Measurements from ENCODE around the gene BMAL1. TPM values are rescaled to one million over a fixed set of nuclear protein-coding genes. Genes with fewer than 3 reads are reported as not detected.

BMAL1 gene
- total RNA-seq, 1 donor from 2014 or later, result 26.5 TPM

- TF ChIP-seq EZH2phosphoT487 (IDR thresholded peaks at IDR 0.05) (no peak), CTCF (IDR thresholded peaks at IDR 0.05) (no peak), EZH2 (IDR thresholded peaks at IDR 0.05) (no peak)
- H3K36me3 Mint-ChIP-seq, result no peaks in the 10 kb centered on the region
- Histone ChIP-seq H3K9me3 (ENCODE audit: low read depth) (no peaks in the 10 kb centered on the region), H4K20me1 (ENCODE audit: low read depth) (no peaks in the 10 kb centered on the region), H3K4me1 (no peaks in the 10 kb centered on the region), H3K4me2 (no peak overlapping the region), H2AFZ (replicated peaks) (no peak overlapping the region), H3K27ac (no peak overlapping the region), H3F3A (ENCODE audit: low read depth) (no peaks in the 10 kb centered on the region), H3K27me3 (no peaks in the 10 kb centered on the region), H3K79me2 (ENCODE audit: low read depth) (no peaks in the 10 kb centered on the region), H3K36me3 (no peaks in the 10 kb centered on the region), H3K4me3 (no peak overlapping the region), H3K9ac (no peak overlapping the region)
- no peak overlapping the region for H3K27ac Mint-ChIP-seq
- peaks cover 15% of the 10 kb centered on the region for H3K4me1 Mint-ChIP-seq
- no peaks in the 10 kb centered on the region for H3K9me3 Mint-ChIP-seq
- H3K4me3 Mint-ChIP-seq, result no peak overlapping the region
- no peaks in the 10 kb centered on the region for H3K27me3 Mint-ChIP-seq (ENCODE audit: insufficient read depth, low read depth)
- DNase-seq (ENCODE audit: low spot score), result no peak
These were observed 14.2 kb downstream of the BMAL1 start for GRCh38 chr11:13291800-13292199.

GRCh38 chr11:13292970-13293369, 15.4 kb downstream of the BMAL1 start:
- no peaks in the 10 kb centered on the region for H3K79me2 ChIP-seq (ENCODE audit: low read depth)
- TF ChIP-seq CTCF (IDR thresholded peaks at IDR 0.05), result no peak
- TF ChIP-seq EZH2 (IDR thresholded peaks at IDR 0.05), result no peak
- TF ChIP-seq EZH2phosphoT487 (IDR thresholded peaks at IDR 0.05), result no peak
- no peak for DNase-seq (ENCODE audit: low spot score)
- no peaks in the 10 kb centered on the region for H3K9me3 ChIP-seq (ENCODE audit: low read depth)
- Mint-ChIP-seq H3K4me1 (peaks cover 15% of the 10 kb centered on the region), H3K36me3 (no peaks in the 10 kb centered on the region), H3K4me3 (no peak overlapping the region), H3K27ac (no peak overlapping the region), H3K9me3 (no peaks in the 10 kb centered on the region), H3K27me3 (ENCODE audit: insufficient read depth, low read depth) (no peaks in the 10 kb centered on the region)
- no peaks in the 10 kb centered on the region for H4K20me1 ChIP-seq (ENCODE audit: low read depth)
- H3K36me3 ChIP-seq, result no peaks in the 10 kb centered on the region
- no peak overlapping the region for H3K4me3 ChIP-seq
- H3K27ac ChIP-seq, result no peak overlapping the region
- H3K4me1 ChIP-seq, result no peaks in the 10 kb centered on the region
- no peak overlapping the region for H3K9ac ChIP-seq
- H3K27me3 ChIP-seq, result no peaks in the 10 kb centered on the region
- H3F3A ChIP-seq (ENCODE audit: low read depth), result no peaks in the 10 kb centered on the region
- no peak overlapping the region for H2AFZ ChIP-seq (replicated peaks)
- H3K4me2 ChIP-seq, result no peak overlapping the region

GRCh38 chr11:13294178-13294577, 16.6 kb downstream of the BMAL1 start:
- Mint-ChIP-seq H3K4me1 (peaks cover 15% of the 10 kb centered on the region), H3K4me3 (no peak overlapping the region)
- no peaks in the 10 kb centered on the region for H4K20me1 ChIP-seq (ENCODE audit: low read depth)

More at GRCh38 chr11:13294178-13294577, 16.6 kb downstream of the BMAL1 start:
- peaks cover 2% of the 10 kb centered on the region for H3K27me3 Mint-ChIP-seq (ENCODE audit: insufficient read depth, low read depth)
- no peak overlapping the region for H3K27ac Mint-ChIP-seq
- Histone ChIP-seq H2AFZ (replicated peaks) (no peak overlapping the region), H3K27me3 (no peaks in the 10 kb centered on the region), H3K9ac (no peak overlapping the region), H3K4me3 (no peak overlapping the region), H3K9me3 (ENCODE audit: low read depth) (no peaks in the 10 kb centered on the region), H3K4me1 (no peaks in the 10 kb centered on the region), H3K79me2 (ENCODE audit: low read depth) (no peaks in the 10 kb centered on the region), H3K27ac (no peak overlapping the region), H3K4me2 (no peak overlapping the region), H3F3A (ENCODE audit: low read depth) (no peaks in the 10 kb centered on the region), H3K36me3 (no peaks in the 10 kb centered on the region)
- TF ChIP-seq EZH2phosphoT487 (IDR thresholded peaks at IDR 0.05) (no peak), CTCF (IDR thresholded peaks at IDR 0.05) (no peak), EZH2 (IDR thresholded peaks at IDR 0.05) (no peak)
- H3K9me3 Mint-ChIP-seq, result no peaks in the 10 kb centered on the region
- DNase-seq (ENCODE audit: low spot score), result no peak
- no peaks in the 10 kb centered on the region for H3K36me3 Mint-ChIP-seq

Data from neural progenitor cell (in vitro differentiated cells).